ENCODE results near the gene IMMT. TPM values are rescaled to one million over a fixed set of nuclear protein-coding genes. Genes with fewer than 3 reads are reported as not detected.

IMMT gene
- total and polyA plus RNA-seq, 2 donors (not counting 1 experiment from before 2014, with no cell fraction given): 23.5 to 66.0 TPM

- peak overlapping the region; percentile 47 to 88 for H3K27ac ChIP-seq (ENCODE audit: low read length in 2 of 2)
- Mint-ChIP-seq H3K27me3 (no peaks in the 10 kb centered on the region), H3K4me1 (peaks cover 53% of the 10 kb centered on the region), H3K9me3 (ENCODE audit: insufficient read depth) (no peaks in the 10 kb centered on the region), H3K27ac (peak overlapping the region; percentile 84), H3K4me3 (peak overlapping the region; percentile 58)
- peaks cover 2 to 9% of the 10 kb centered on the region in 2 experiments for H3K36me3 ChIP-seq (replicated peaks in 1 of 2; ENCODE audit: control extremely low read depth in 1 of 2, control insufficient read depth in 1 of 2, extremely low read depth in 1 of 2, insufficient read depth in 2 of 2, low read length in 1 of 2)
- H3K4me2 ChIP-seq (replicated peaks; ENCODE audit: low read depth, low read length, poor library complexity, severe bottlenecking): peak overlapping the region; percentile 50
- H3K4me1 ChIP-seq (ENCODE audit: control insufficient read depth in 2 of 2, insufficient read depth in 2 of 2, low read length in 2 of 2): peaks cover 31 to 36% of the 10 kb centered on the region in 2 donors
- TF ChIP-seq EZH2 (IDR thresholded peaks at IDR 0.05; ENCODE audit: borderline replicate concordance, insufficient read depth, low read depth, low read length, poor library complexity, severe bottlenecking): no peak
- no peak for TF ChIP-seq CTCF (IDR thresholded peaks at IDR 0.05)
- CTCF ChIA-PET: interaction anchor here (1.8 kb wide), 1 partner anchor 10 kb away, joined by 4 read pairs; the partner anchor contains the start of gene IMMT
- peaks cover 98% of the 10 kb centered on the region for H3K79me2 ChIP-seq (ENCODE audit: control insufficient read depth, insufficient read depth, low read length)
- no peaks in the 10 kb centered on the region for H4K20me1 ChIP-seq (ENCODE audit: control insufficient read depth, insufficient read depth, low read length, poor library complexity, severe bottlenecking)
- no peaks in the 10 kb centered on the region for H3K27me3 ChIP-seq (replicated peaks in 1 of 4; ENCODE audit: control extremely low read depth in 1 of 4, control insufficient read depth in 3 of 4, insufficient read depth in 4 of 4, low read length in 3 of 4)
- peak; percentile 36 for DNase-seq
- H3K9ac ChIP-seq (ENCODE audit: low read length): peak overlapping the region; percentile 24
- intact Hi-C loops (cut with micrococcal nuclease): no loop called here
- WGBS (ENCODE audit: insufficient coverage): 0% methylated on average over 1 of the region's 1 CpG
- no peaks in the 10 kb centered on the region for H3K9me3 ChIP-seq (ENCODE audit: control extremely low read depth in 1 of 3, control insufficient read depth in 2 of 3, insufficient read depth in 1 of 3, low read length in 2 of 3)
- POLR2A ChIA-PET: interaction anchor here (0.6 to 1.2 kb wide), 2 partner anchors 9 to 255 kb away, joined by 4 read pairs; partner anchors contain the start of genes IMMT and KDM3A
- peak; percentile 56 for ATAC-seq (ENCODE audit: low read depth)
- peak overlapping the region; percentile 46 for H2AFZ ChIP-seq (ENCODE audit: insufficient read depth, low read depth, low read length, poor library complexity, severe bottlenecking)
- peak overlapping the region in 1 of 5 experiments; percentile 1 for H3K4me3 ChIP-seq (ENCODE audit: control extremely low read depth in 1 of 5, extremely low read depth in 1 of 5, insufficient read depth in 1 of 5, low read depth in 2 of 5, low read length in 4 of 5)
These were observed 9.6 kb downstream of the IMMT start for GRCh38 chr2:86185517-86186212.

GRCh38 chr2:86176597-86176996, 18.7 kb downstream of the IMMT start:
- CTCF ChIA-PET: interaction anchor here (0.9 to 1.0 kb wide), 2 partner anchors 39 to 349 kb away, joined by 3 to 4 read pairs; no protein-coding TSS in a partner anchor
- H3K27ac ChIP-seq (ENCODE audit: low read length in 2 of 2): no peak overlapping the region
- intact Hi-C loops (cut with micrococcal nuclease): no loop called here
- H3K4me3 ChIP-seq (ENCODE audit: control extremely low read depth in 1 of 5, extremely low read depth in 1 of 5, insufficient read depth in 1 of 5, low read depth in 2 of 5, low read length in 4 of 5): no peak overlapping the region
- no peaks in the 10 kb centered on the region for H4K20me1 ChIP-seq (ENCODE audit: control insufficient read depth, insufficient read depth, low read length, poor library complexity, severe bottlenecking)
- H3K9ac ChIP-seq (ENCODE audit: low read length): no peak overlapping the region
- Mint-ChIP-seq H3K4me1 (peaks cover 19% of the 10 kb centered on the region), H3K4me3 (no peak overlapping the region), H3K9me3 (ENCODE audit: insufficient read depth) (no peaks in the 10 kb centered on the region), H3K27ac (no peak overlapping the region), H3K27me3 (no peaks in the 10 kb centered on the region)
- DNase-seq (no peak), ATAC-seq (ENCODE audit: low read depth) (no peak)
- TF ChIP-seq EZH2 (IDR thresholded peaks at IDR 0.05; ENCODE audit: borderline replicate concordance, insufficient read depth, low read depth, low read length, poor library complexity, severe bottlenecking) (no peak), CTCF (IDR thresholded peaks at IDR 0.05) (no peak)
- peaks cover 55% of the 10 kb centered on the region for H3K79me2 ChIP-seq (ENCODE audit: control insufficient read depth, insufficient read depth, low read length)
- peaks cover 5 to 7% of the 10 kb centered on the region in 2 donors for H3K4me1 ChIP-seq (ENCODE audit: control insufficient read depth in 2 of 2, insufficient read depth in 2 of 2, low read length in 2 of 2)
- H3K27me3 ChIP-seq (replicated peaks in 1 of 4; ENCODE audit: control extremely low read depth in 1 of 4, control insufficient read depth in 3 of 4, insufficient read depth in 4 of 4, low read length in 3 of 4): no peaks in the 10 kb centered on the region
- H2AFZ ChIP-seq (ENCODE audit: insufficient read depth, low read depth, low read length, poor library complexity, severe bottlenecking): no peak overlapping the region
- no peaks in the 10 kb centered on the region for H3K9me3 ChIP-seq (ENCODE audit: control extremely low read depth in 1 of 3, control insufficient read depth in 2 of 3, insufficient read depth in 1 of 3, low read length in 2 of 3)
- H3K36me3 ChIP-seq (replicated peaks in 1 of 2; ENCODE audit: control extremely low read depth in 1 of 2, control insufficient read depth in 1 of 2, extremely low read depth in 1 of 2, insufficient read depth in 2 of 2, low read length in 1 of 2): peaks cover 9 to 51% of the 10 kb centered on the region in 2 experiments
- no peak overlapping the region for H3K4me2 ChIP-seq (replicated peaks; ENCODE audit: low read depth, low read length, poor library complexity, severe bottlenecking)
- POLR2A ChIA-PET: no interaction called here

All from B cell (primary cell).